NCI-H510A (cell line): ENCODE data around the gene NACC2.

Experiments used
- DNase-seq: peaks from one replicate; lab custom pipeline; 2025; lab: John Stamatoyannopoulos, UW

NACC2 gene

GRCh38 chr9:136092741-136093140 is 2.3 kb downstream of the NACC2 start:
- no peak for DNase-seq

- DNase-seq, result no peak
Measured at GRCh38 chr9:136092353-136092650, 2.8 kb downstream of the NACC2 start.

GRCh38 chr9:136091582-136092352 is 3.3 kb downstream of the NACC2 start:
- no peak for DNase-seq

GRCh38 chr9:136090768-136091581 is 4.1 kb downstream of the NACC2 start:
- no peak for DNase-seq

- no peak for DNase-seq
Measured at GRCh38 chr9:136090056-136090735, 4.9 kb downstream of the NACC2 start.

- no peak for DNase-seq
Measured at GRCh38 chr9:136089697-136090045, 5.4 kb downstream of the NACC2 start.

- DNase-seq, result no peak
Measured at GRCh38 chr9:136088939-136089696, 6.0 kb downstream of the NACC2 start.

- DNase-seq, result no peak
Measured at GRCh38 chr9:136088481-136088938, 6.6 kb downstream of the NACC2 start.

GRCh38 chr9:136087741-136088480 is 7.2 kb downstream of the NACC2 start:
- DNase-seq, result no peak

- DNase-seq, result no peak
Measured at GRCh38 chr9:136086951-136087740, 7.9 kb downstream of the NACC2 start.

GRCh38 chr9:136086213-136086881 is 8.7 kb downstream of the NACC2 start:
- no peak for DNase-seq

GRCh38 chr9:136085815-136086212 is 9.3 kb downstream of the NACC2 start:
- no peak for DNase-seq

- DNase-seq, result no peak
Measured at GRCh38 chr9:136084063-136084944, 10.8 kb downstream of the NACC2 start.

GRCh38 chr9:136083558-136084062 is 11.5 kb downstream of the NACC2 start:
- DNase-seq, result no peak

- DNase-seq, result no peak
Measured at GRCh38 chr9:136082496-136083361, 12.4 kb downstream of the NACC2 start.

GRCh38 chr9:136081826-136082495 is 13.1 kb downstream of the NACC2 start:
- peak; percentile 75 for DNase-seq

- DNase-seq, result peak; percentile 49
Measured at GRCh38 chr9:136081113-136081825, 13.8 kb downstream of the NACC2 start.
